ENCODE data around the gene C19orf67. TPM values are rescaled to one million over a fixed set of nuclear protein-coding genes. Genes with fewer than 3 reads are reported as not detected.

C19orf67 gene
- total RNA-seq, 4 donors from 2014 or later, result not detected

- in situ Hi-C loops (cut with MboI; ENCODE audit: low sequenced_read_pairs in 4 of 4) (loop anchor here (10.0 to 25.0 kb wide), 3 partner anchors 161 to 468 kb away; no protein-coding TSS in a partner anchor), intact Hi-C loops (cut with DNase I; ENCODE audit: low total_unique reads) (no loop called here)
- Histone ChIP-seq H3K36me3 (no peaks in the 10 kb centered on the region), H3K27me3 (peaks cover 20 to 39% (median 36%) of the 10 kb centered on the region in 3 donors), H3K27ac (no peak overlapping the region), H3K4me1 (peaks cover 0 to 4% of the 10 kb centered on the region in 2 donors), H3K4me3 (no peak overlapping the region), H3K9me3 (no peaks in the 10 kb centered on the region)
- DNase-seq (no peak), ATAC-seq (no peak)
- TF ChIP-seq POLR2A (IDR thresholded peaks at IDR 0.05) (no peak), CTCF (IDR thresholded peaks at IDR 0.05 in 4 of 5, conservative IDR thresholded peaks at IDR 0.05 in 1 of 5) (no peak)
Measured at GRCh38 chr19:14055396-14055795, 30.2 kb downstream of the C19orf67 start.

- peaks cover 0 to 4% of the 10 kb centered on the region in 2 donors for H3K4me1 ChIP-seq
- ATAC-seq, result no peak
- in situ Hi-C loops (cut with MboI; ENCODE audit: low sequenced_read_pairs in 4 of 4), result loop anchor here (10.0 to 25.0 kb wide), 3 partner anchors 160 to 467 kb away; no protein-coding TSS in a partner anchor
- H3K27me3 ChIP-seq, result peaks cover 20 to 34% (median 29%) of the 10 kb centered on the region in 3 donors
- no peak overlapping the region for H3K4me3 ChIP-seq
- intact Hi-C loops (cut with DNase I; ENCODE audit: low total_unique reads), result no loop called here
- no peak overlapping the region for H3K27ac ChIP-seq
- H3K9me3 ChIP-seq, result no peaks in the 10 kb centered on the region
- TF ChIP-seq POLR2A (IDR thresholded peaks at IDR 0.05), result no peak
- TF ChIP-seq CTCF (IDR thresholded peaks at IDR 0.05 in 4 of 5, conservative IDR thresholded peaks at IDR 0.05 in 1 of 5), result no peak
- no peak for DNase-seq
- H3K36me3 ChIP-seq, result no peaks in the 10 kb centered on the region
Measured at GRCh38 chr19:14054721-14055120, 30.9 kb downstream of the C19orf67 start.

- H3K27ac ChIP-seq, result no peak overlapping the region
- peaks cover 15 to 27% (median 23%) of the 10 kb centered on the region in 3 donors for H3K27me3 ChIP-seq
- H3K9me3 ChIP-seq, result no peaks in the 10 kb centered on the region
- no peak for TF ChIP-seq POLR2A (IDR thresholded peaks at IDR 0.05)
- TF ChIP-seq CTCF (IDR thresholded peaks at IDR 0.05 in 4 of 5, conservative IDR thresholded peaks at IDR 0.05 in 1 of 5), result no peak
- H3K4me3 ChIP-seq, result no peak overlapping the region
- H3K36me3 ChIP-seq, result no peaks in the 10 kb centered on the region
- DNase-seq, result no peak
- no peak for ATAC-seq
- intact Hi-C loops (cut with DNase I; ENCODE audit: low total_unique reads), result no loop called here
- peaks cover 0 to 4% of the 10 kb centered on the region in 2 donors for H3K4me1 ChIP-seq
- in situ Hi-C loops (cut with MboI; ENCODE audit: low sequenced_read_pairs in 4 of 4), result loop anchor here (10.0 to 25.0 kb wide), 3 partner anchors 159 to 467 kb away; no protein-coding TSS in a partner anchor
Measured at GRCh38 chr19:14054099-14054498, 31.5 kb downstream of the C19orf67 start.

DNA sequence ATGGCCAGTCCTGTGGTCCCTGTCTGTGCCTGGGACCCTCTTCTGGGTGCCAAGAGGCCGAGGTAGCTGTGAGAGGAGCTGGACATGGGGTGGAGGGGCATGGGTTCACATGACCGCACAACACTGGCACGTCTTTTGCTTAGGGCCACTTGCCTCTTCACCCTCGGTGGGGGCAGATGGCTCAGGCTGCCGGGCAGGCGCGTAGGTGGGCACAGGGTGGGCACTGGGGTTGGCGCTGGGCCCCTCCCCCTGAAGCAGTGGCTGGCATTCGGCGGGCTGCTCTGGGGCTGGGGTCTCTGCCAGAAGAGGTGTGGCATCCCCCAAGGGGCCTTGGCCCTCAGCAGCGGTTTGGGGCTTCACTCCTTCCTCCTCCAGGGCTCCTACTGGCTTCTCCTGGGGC is 32.1 kb downstream of the C19orf67 start:
- H3K9me3 ChIP-seq, result no peaks in the 10 kb centered on the region
- no peak overlapping the region for H3K4me3 ChIP-seq
- in situ Hi-C loops (cut with MboI; ENCODE audit: low sequenced_read_pairs in 4 of 4) (loop anchor here (10.0 to 25.0 kb wide), 3 partner anchors 159 to 466 kb away; no protein-coding TSS in a partner anchor), intact Hi-C loops (cut with DNase I; ENCODE audit: low total_unique reads) (no loop called here)
- ATAC-seq (no peak), DNase-seq (no peak)
- TF ChIP-seq POLR2A (IDR thresholded peaks at IDR 0.05) (no peak), CTCF (IDR thresholded peaks at IDR 0.05 in 4 of 5, conservative IDR thresholded peaks at IDR 0.05 in 1 of 5) (no peak)
- H3K36me3 ChIP-seq, result no peaks in the 10 kb centered on the region
- no peak overlapping the region for H3K27ac ChIP-seq
- no peaks in the 10 kb centered on the region for H3K4me1 ChIP-seq
- peaks cover 9 to 21% (median 17%) of the 10 kb centered on the region in 3 donors for H3K27me3 ChIP-seq

DNA sequence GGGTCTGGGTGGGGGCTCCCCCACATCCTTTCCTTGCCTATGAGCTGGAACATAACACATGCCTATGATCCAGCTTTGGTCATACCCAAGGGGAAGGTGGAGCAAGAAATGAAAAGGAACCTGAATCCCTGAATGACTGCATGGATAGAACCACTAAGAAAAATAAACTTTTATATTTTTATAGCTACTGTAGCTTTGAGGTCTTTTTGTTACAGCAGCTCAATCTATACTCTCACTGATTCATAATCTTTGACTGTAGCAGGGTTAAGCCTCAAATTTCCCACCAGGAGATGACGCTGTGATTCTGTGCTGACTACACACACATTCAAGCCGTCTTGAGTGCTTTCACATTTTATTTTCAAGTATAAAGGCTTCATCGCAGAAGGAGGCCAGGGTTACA is 32.6 kb downstream of the C19orf67 start:
- no peaks in the 10 kb centered on the region for H3K4me1 ChIP-seq
- intact Hi-C loops (cut with DNase I; ENCODE audit: low total_unique reads), result no loop called here
- ATAC-seq (no peak), DNase-seq (no peak)
- TF ChIP-seq POLR2A (IDR thresholded peaks at IDR 0.05) (no peak), CTCF (IDR thresholded peaks at IDR 0.05 in 4 of 5, conservative IDR thresholded peaks at IDR 0.05 in 1 of 5) (no peak)
- in situ Hi-C loops (cut with MboI; ENCODE audit: low sequenced_read_pairs in 4 of 4), result loop anchor here (10.0 to 25.0 kb wide), 3 partner anchors 158 to 466 kb away; no protein-coding TSS in a partner anchor
- no peak overlapping the region for H3K27ac ChIP-seq
- H3K9me3 ChIP-seq, result no peaks in the 10 kb centered on the region
- no peak overlapping the region for H3K4me3 ChIP-seq
- peaks cover 4 to 17% (median 12%) of the 10 kb centered on the region in 3 donors for H3K27me3 ChIP-seq
- H3K36me3 ChIP-seq, result no peaks in the 10 kb centered on the region
